ENCODE results near the gene HDAC7. TPM values are rescaled to one million over a fixed set of nuclear protein-coding genes. Genes with fewer than 3 reads are reported as not detected.
A peak's percentile ranks its signal among the peaks of the same experiment; 100 is the strongest.

Gene HDAC7
- total and polyA plus RNA-seq, 8 donors: 22.8 to 313 (median 46.8) TPM

DNA sequence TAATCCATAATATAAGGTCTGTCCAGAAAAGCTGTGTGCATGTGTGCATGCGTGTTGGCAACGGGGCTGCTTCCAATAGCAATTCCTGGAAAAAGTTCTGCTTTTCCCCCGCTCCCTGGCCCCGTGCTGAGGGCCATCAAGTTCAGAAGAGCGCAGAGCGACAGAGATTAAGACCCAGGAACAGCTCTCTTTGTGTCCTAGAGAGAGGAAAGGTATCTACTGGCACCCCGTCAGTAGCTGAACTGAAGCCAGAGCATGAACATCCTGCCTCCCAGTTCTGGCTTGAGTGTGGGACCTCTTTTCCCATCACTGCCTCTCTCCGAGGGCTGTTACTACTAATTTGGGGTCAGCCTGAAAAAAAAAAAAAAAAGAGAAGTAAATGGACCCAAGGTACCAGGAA lies 15.5 kb downstream of the HDAC7 start:
- DNase-seq: no peak
- Histone ChIP-seq H3K36me3 (peaks cover 0 to 24% (median 8%) of the 10 kb centered on the region in 4 donors), H3K27ac (peak overlapping the region in 3 of 5 donors; percentile 16 to 72 (median 63)), H3K4me1 (peaks cover 97 to 100% (median 99%) of the 10 kb centered on the region in 4 donors), H3K4me3 (peak overlapping the region in 1 of 4 donors; percentile 17), H3K27me3 (no peaks in the 10 kb centered on the region), H3K9me3 (no peaks in the 10 kb centered on the region)
- 63 to 87% (median 72%) methylated on average over 8 of the region's 8 CpGs for WGBS, 5 donors
- TF ChIP-seq EP300 (IDR thresholded peaks at IDR 0.05) (no peak), POLR2AphosphoS5 (IDR thresholded peaks at IDR 0.05) (no peak), CTCF (IDR thresholded peaks at IDR 0.05) (no peak), POLR2A (IDR thresholded peaks at IDR 0.05) (no peak)
- intact Hi-C loops (cut with DNase I; ENCODE audit: low total_unique reads): no loop called here

GRCh38 chr12:47803191-47803875 lies 16.4 kb downstream of the HDAC7 start:
- TF ChIP-seq POLR2AphosphoS5 (IDR thresholded peaks at IDR 0.05): no peak
- no peak for TF ChIP-seq POLR2A (IDR thresholded peaks at IDR 0.05)
- no peak for TF ChIP-seq EP300 (IDR thresholded peaks at IDR 0.05)
- no peak for TF ChIP-seq CTCF (IDR thresholded peaks at IDR 0.05)
- intact Hi-C loops (cut with DNase I; ENCODE audit: low total_unique reads): no loop called here
- 64 to 78% (median 72%) methylated on average over 9 to 12 of the region's 12 CpGs for WGBS, 5 donors
- peak overlapping the region in 4 of 5 donors; percentile 45 to 72 (median 56) for H3K27ac ChIP-seq
- no peak for DNase-seq
- peak overlapping the region in 1 of 4 donors; percentile 17 for H3K4me3 ChIP-seq
- no peaks in the 10 kb centered on the region for H3K27me3 ChIP-seq
- H3K9me3 ChIP-seq: no peaks in the 10 kb centered on the region
- peaks cover 88 to 100% (median 95%) of the 10 kb centered on the region in 4 donors for H3K4me1 ChIP-seq
- peaks cover 6 to 33% (median 14%) of the 10 kb centered on the region in 4 donors for H3K36me3 ChIP-seq

GRCh38 chr12:47802312-47802711 lies 17.4 kb downstream of the HDAC7 start:
- peaks cover 78 to 100% (median 85%) of the 10 kb centered on the region in 4 donors for H3K4me1 ChIP-seq
- peak overlapping the region in 1 of 4 donors; percentile 2 for H3K4me3 ChIP-seq
- peaks cover 16 to 43% (median 24%) of the 10 kb centered on the region in 4 donors for H3K36me3 ChIP-seq
- no peaks in the 10 kb centered on the region for H3K27me3 ChIP-seq
- 36 to 42% (median 40%) methylated on average over 5 of the region's 5 CpGs for WGBS, 5 donors
- peak overlapping the region in 4 of 5 donors; percentile 45 to 72 (median 56) for H3K27ac ChIP-seq
- no peak for TF ChIP-seq EP300 (IDR thresholded peaks at IDR 0.05)
- TF ChIP-seq POLR2A (IDR thresholded peaks at IDR 0.05): no peak
- no peak for TF ChIP-seq POLR2AphosphoS5 (IDR thresholded peaks at IDR 0.05)
- no peak for TF ChIP-seq CTCF (IDR thresholded peaks at IDR 0.05)
- H3K9me3 ChIP-seq: no peaks in the 10 kb centered on the region
- intact Hi-C loops (cut with DNase I; ENCODE audit: low total_unique reads): no loop called here
- no peak for DNase-seq

- DNase-seq: no peak
- Histone ChIP-seq H3K9me3 (no peaks in the 10 kb centered on the region), H3K36me3 (peaks cover 20 to 47% (median 29%) of the 10 kb centered on the region in 4 donors), H3K27ac (peak overlapping the region in 4 of 5 donors; percentile 45 to 72 (median 56)), H3K27me3 (no peaks in the 10 kb centered on the region), H3K4me3 (peak overlapping the region in 1 of 4 donors; percentile 2), H3K4me1 (peaks cover 74 to 96% (median 81%) of the 10 kb centered on the region in 4 donors)
- intact Hi-C loops (cut with DNase I; ENCODE audit: low total_unique reads): no loop called here
- WGBS, 5 donors: 61 to 67% (median 64%) methylated on average over 9 of the region's 9 CpGs
- TF ChIP-seq CTCF (IDR thresholded peaks at IDR 0.05) (no peak), POLR2A (IDR thresholded peaks at IDR 0.05) (no peak)
Measured at GRCh38 chr12:47801904-47802246, 17.8 kb downstream of the HDAC7 start.
